Measurements from ENCODE around the gene PPP1R26.
"Not testable (repeated sequence)": the region's sequence is repeated elsewhere in the genome, so short reads cannot be mapped to it uniquely, and the experiment has no call there.

Gene PPP1R26

GRCh38 chr9:135447126-135447525, 32.5 kb upstream of the PPP1R26 start:
- Histone ChIP-seq H3K36me3 (ENCODE audit: control insufficient read depth, insufficient read depth, low read length) (no peaks in the 10 kb centered on the region), H3K9me3 (ENCODE audit: control insufficient read depth, insufficient read depth, low read length) (no peaks in the 10 kb centered on the region), H3K9ac (ENCODE audit: low read depth, low read length) (no peak overlapping the region), H3K4me3 (ENCODE audit: low read depth, low read length) (no peak overlapping the region), H3K27me3 (ENCODE audit: control insufficient read depth, insufficient read depth, low read length) (no peaks in the 10 kb centered on the region), H3K4me1 (ENCODE audit: control insufficient read depth, insufficient read depth, low read length) (no peaks in the 10 kb centered on the region)

- H3K9me3 ChIP-seq (ENCODE audit: control insufficient read depth, insufficient read depth, low read length): no peaks in the 10 kb centered on the region
- no peaks in the 10 kb centered on the region for H3K4me1 ChIP-seq (ENCODE audit: control insufficient read depth, insufficient read depth, low read length)
- no peaks in the 10 kb centered on the region for H3K36me3 ChIP-seq (ENCODE audit: control insufficient read depth, insufficient read depth, low read length)
- no peaks in the 10 kb centered on the region for H3K27me3 ChIP-seq (ENCODE audit: control insufficient read depth, insufficient read depth, low read length)
- H3K9ac ChIP-seq (ENCODE audit: low read depth, low read length): no peak overlapping the region
- no peak overlapping the region for H3K4me3 ChIP-seq (ENCODE audit: low read depth, low read length)
Observed at GRCh38 chr9:135448663-135449100, 30.9 kb upstream of the PPP1R26 start.

GRCh38 chr9:135449532-135449931, 30.1 kb upstream of the PPP1R26 start:
- not testable (repeated sequence) for H3K27me3 ChIP-seq (ENCODE audit: control insufficient read depth, insufficient read depth, low read length); H3K9me3 ChIP-seq (ENCODE audit: control insufficient read depth, insufficient read depth, low read length); H3K36me3 ChIP-seq (ENCODE audit: control insufficient read depth, insufficient read depth, low read length); H3K4me1 ChIP-seq (ENCODE audit: control insufficient read depth, insufficient read depth, low read length); H3K9ac ChIP-seq (ENCODE audit: low read depth, low read length); H3K4me3 ChIP-seq (ENCODE audit: low read depth, low read length)

GRCh38 chr9:135450956-135451355, 28.6 kb upstream of the PPP1R26 start:
- H3K9me3 ChIP-seq (ENCODE audit: control insufficient read depth, insufficient read depth, low read length): no peaks in the 10 kb centered on the region
- no peaks in the 10 kb centered on the region for H3K36me3 ChIP-seq (ENCODE audit: control insufficient read depth, insufficient read depth, low read length)
- H3K9ac ChIP-seq (ENCODE audit: low read depth, low read length): no peak overlapping the region
- no peaks in the 10 kb centered on the region for H3K4me1 ChIP-seq (ENCODE audit: control insufficient read depth, insufficient read depth, low read length)
- no peaks in the 10 kb centered on the region for H3K27me3 ChIP-seq (ENCODE audit: control insufficient read depth, insufficient read depth, low read length)
- no peak overlapping the region for H3K4me3 ChIP-seq (ENCODE audit: low read depth, low read length)

GRCh38 chr9:135451909-135452308, 27.7 kb upstream of the PPP1R26 start:
- H3K27me3 ChIP-seq (ENCODE audit: control insufficient read depth, insufficient read depth, low read length); H3K36me3 ChIP-seq (ENCODE audit: control insufficient read depth, insufficient read depth, low read length); H3K9me3 ChIP-seq (ENCODE audit: control insufficient read depth, insufficient read depth, low read length); H3K4me3 ChIP-seq (ENCODE audit: low read depth, low read length); H3K4me1 ChIP-seq (ENCODE audit: control insufficient read depth, insufficient read depth, low read length); H3K9ac ChIP-seq (ENCODE audit: low read depth, low read length): not testable (repeated sequence)

GRCh38 chr9:135454737-135455136, 24.8 kb upstream of the PPP1R26 start:
- no peaks in the 10 kb centered on the region for H3K27me3 ChIP-seq (ENCODE audit: control insufficient read depth, insufficient read depth, low read length)
- H3K36me3 ChIP-seq (ENCODE audit: control insufficient read depth, insufficient read depth, low read length): no peaks in the 10 kb centered on the region
- no peak overlapping the region for H3K4me3 ChIP-seq (ENCODE audit: low read depth, low read length)
- H3K9ac ChIP-seq (ENCODE audit: low read depth, low read length): no peak overlapping the region
- H3K4me1 ChIP-seq (ENCODE audit: control insufficient read depth, insufficient read depth, low read length): no peaks in the 10 kb centered on the region
- no peaks in the 10 kb centered on the region for H3K9me3 ChIP-seq (ENCODE audit: control insufficient read depth, insufficient read depth, low read length)

- Histone ChIP-seq H3K9me3 (ENCODE audit: control insufficient read depth, insufficient read depth, low read length) (no peaks in the 10 kb centered on the region), H3K27me3 (ENCODE audit: control insufficient read depth, insufficient read depth, low read length) (no peaks in the 10 kb centered on the region), H3K4me1 (ENCODE audit: control insufficient read depth, insufficient read depth, low read length) (no peaks in the 10 kb centered on the region), H3K4me3 (ENCODE audit: low read depth, low read length) (no peak overlapping the region), H3K36me3 (ENCODE audit: control insufficient read depth, insufficient read depth, low read length) (no peaks in the 10 kb centered on the region), H3K9ac (ENCODE audit: low read depth, low read length) (no peak overlapping the region)
Observed at GRCh38 chr9:135455401-135456030, 24.1 kb upstream of the PPP1R26 start.

GRCh38 chr9:135456436-135457104, 23.0 kb upstream of the PPP1R26 start:
- Histone ChIP-seq H3K4me3 (ENCODE audit: low read depth, low read length) (no peak overlapping the region), H3K4me1 (ENCODE audit: control insufficient read depth, insufficient read depth, low read length) (no peaks in the 10 kb centered on the region), H3K9me3 (ENCODE audit: control insufficient read depth, insufficient read depth, low read length) (no peaks in the 10 kb centered on the region), H3K27me3 (ENCODE audit: control insufficient read depth, insufficient read depth, low read length) (no peaks in the 10 kb centered on the region), H3K36me3 (ENCODE audit: control insufficient read depth, insufficient read depth, low read length) (no peaks in the 10 kb centered on the region), H3K9ac (ENCODE audit: low read depth, low read length) (no peak overlapping the region)

- H3K27me3 ChIP-seq (ENCODE audit: control insufficient read depth, insufficient read depth, low read length); H3K4me3 ChIP-seq (ENCODE audit: low read depth, low read length); H3K9ac ChIP-seq (ENCODE audit: low read depth, low read length); H3K9me3 ChIP-seq (ENCODE audit: control insufficient read depth, insufficient read depth, low read length); H3K36me3 ChIP-seq (ENCODE audit: control insufficient read depth, insufficient read depth, low read length); H3K4me1 ChIP-seq (ENCODE audit: control insufficient read depth, insufficient read depth, low read length): not testable (repeated sequence)
Observed at GRCh38 chr9:135458478-135458877, 21.1 kb upstream of the PPP1R26 start.

- Histone ChIP-seq H3K9ac (ENCODE audit: low read depth, low read length) (no peak overlapping the region), H3K9me3 (ENCODE audit: control insufficient read depth, insufficient read depth, low read length) (no peaks in the 10 kb centered on the region), H3K36me3 (ENCODE audit: control insufficient read depth, insufficient read depth, low read length) (no peaks in the 10 kb centered on the region), H3K27me3 (ENCODE audit: control insufficient read depth, insufficient read depth, low read length) (no peaks in the 10 kb centered on the region), H3K4me3 (ENCODE audit: low read depth, low read length) (no peak overlapping the region), H3K4me1 (ENCODE audit: control insufficient read depth, insufficient read depth, low read length) (no peaks in the 10 kb centered on the region)
Observed at GRCh38 chr9:135461936-135462335, 17.6 kb upstream of the PPP1R26 start.

GRCh38 chr9:135463140-135463539, 16.4 kb upstream of the PPP1R26 start:
- Histone ChIP-seq H3K9ac (ENCODE audit: low read depth, low read length) (no peak overlapping the region), H3K36me3 (ENCODE audit: control insufficient read depth, insufficient read depth, low read length) (no peaks in the 10 kb centered on the region), H3K9me3 (ENCODE audit: control insufficient read depth, insufficient read depth, low read length) (no peaks in the 10 kb centered on the region), H3K27me3 (ENCODE audit: control insufficient read depth, insufficient read depth, low read length) (no peaks in the 10 kb centered on the region), H3K4me3 (ENCODE audit: low read depth, low read length) (no peak overlapping the region), H3K4me1 (ENCODE audit: control insufficient read depth, insufficient read depth, low read length) (no peaks in the 10 kb centered on the region)

- Histone ChIP-seq H3K4me3 (ENCODE audit: low read depth, low read length) (no peak overlapping the region), H3K36me3 (ENCODE audit: control insufficient read depth, insufficient read depth, low read length) (no peaks in the 10 kb centered on the region), H3K9ac (ENCODE audit: low read depth, low read length) (no peak overlapping the region), H3K9me3 (ENCODE audit: control insufficient read depth, insufficient read depth, low read length) (no peaks in the 10 kb centered on the region), H3K4me1 (ENCODE audit: control insufficient read depth, insufficient read depth, low read length) (no peaks in the 10 kb centered on the region), H3K27me3 (ENCODE audit: control insufficient read depth, insufficient read depth, low read length) (no peaks in the 10 kb centered on the region)
Observed at GRCh38 chr9:135464181-135464580, 15.4 kb upstream of the PPP1R26 start.
